GM19397 (cell line): ENCODE measurements around the gene ZNF728.
"Not testable (repeated sequence)": the region's sequence is repeated elsewhere in the genome, so short reads cannot be mapped to it uniquely, and the experiment has no call there.

Experiments used
- ATAC-seq: cut with Tn5 transposase; IDR thresholded peaks from one replicate; pipeline ENCODE4 v1.9.1; 2021; ENCODE audit warnings: mild to moderate bottlenecking, moderate library complexity; ENCODE audit not compliant: unreplicated experiment

ZNF728 gene

DNA sequence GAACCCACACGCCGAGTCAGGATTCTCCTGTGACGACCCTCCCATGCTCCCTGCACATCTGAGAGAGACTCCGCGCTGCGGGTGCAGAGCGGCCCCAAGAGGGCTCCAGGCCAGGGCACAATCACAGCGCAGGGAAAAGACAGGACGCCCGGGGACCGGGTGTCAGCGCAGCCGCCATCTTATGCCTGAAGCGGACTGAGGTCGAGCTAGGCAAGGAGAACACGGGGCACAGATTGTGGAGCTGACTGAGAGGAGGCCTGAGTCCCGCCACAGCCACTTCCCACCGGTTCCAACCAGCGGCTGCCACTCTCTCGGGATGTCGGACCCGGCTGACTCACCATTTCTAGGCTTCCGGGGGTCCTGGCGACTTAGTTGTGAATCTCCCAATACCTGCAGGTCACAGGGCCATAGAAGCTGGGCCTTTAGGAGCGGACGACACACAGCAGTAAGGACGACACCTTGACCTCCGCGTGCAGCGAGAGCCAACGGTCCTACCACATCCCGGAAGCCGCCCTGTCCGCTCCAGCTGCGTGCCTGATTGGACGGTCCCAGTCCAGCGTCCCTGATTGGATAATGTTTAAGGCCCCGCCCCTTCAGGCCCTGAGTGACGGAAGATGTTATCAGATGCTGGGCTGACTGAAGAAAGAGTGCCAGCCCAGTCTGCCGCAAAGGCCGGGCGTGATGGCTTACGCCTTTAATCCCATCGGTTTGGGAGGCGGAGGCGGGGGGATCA is at the start of gene ZNF728:
Gene ZNF728, minus strand, starts transcription at position 487 of the 733 bp plus-strand sequence. Its CDS starts 146 bp downstream, at position 341.
- no peak for ATAC-seq

DNA sequence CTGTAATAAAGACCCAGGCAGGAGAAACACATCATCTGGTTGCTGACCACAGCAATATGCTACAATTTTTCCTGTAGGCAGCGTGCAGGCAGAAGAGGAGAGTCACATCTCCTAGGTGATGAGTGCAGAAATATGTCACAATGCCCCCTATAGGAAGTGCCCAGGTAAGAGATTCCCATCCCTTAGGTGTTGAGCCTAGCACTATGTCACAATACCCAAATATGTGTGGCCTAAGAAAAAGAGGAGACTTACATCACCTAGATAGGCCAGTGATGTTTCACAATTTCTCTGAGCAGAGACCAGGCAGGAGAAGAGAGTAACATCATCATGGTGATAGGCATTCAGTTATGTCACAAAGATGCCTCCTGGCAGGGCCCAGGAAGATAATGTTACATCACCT is 49.4 kb upstream of the ZNF728 start:
- no peak for ATAC-seq

- ATAC-seq, result no peak
Observed at GRCh38 chr19:23049256-23049655, 46.3 kb upstream of the ZNF728 start.

- ATAC-seq, result no peak
Observed at GRCh38 chr19:23046743-23047142, 43.8 kb upstream of the ZNF728 start.

DNA sequence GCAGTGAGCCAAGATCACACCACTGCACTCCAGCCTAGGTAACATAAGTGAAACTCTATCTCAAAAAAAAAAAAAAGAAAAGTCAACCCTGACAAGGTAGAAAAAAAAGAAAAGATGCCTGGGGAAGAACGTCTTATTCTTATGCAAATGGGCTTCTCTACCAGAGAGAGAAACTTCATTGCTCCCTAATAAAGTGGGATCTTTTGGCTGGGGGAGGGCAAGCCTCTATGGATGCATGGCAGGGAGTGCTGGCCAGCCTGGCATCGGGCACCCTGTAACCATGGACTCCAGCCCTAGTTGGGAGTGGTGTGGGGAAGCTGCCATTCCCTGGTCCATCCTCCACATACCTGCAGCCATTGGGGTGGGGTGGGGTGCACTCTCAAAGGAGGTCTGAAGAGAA is 30.7 kb upstream of the ZNF728 start:
- no peak for ATAC-seq

DNA sequence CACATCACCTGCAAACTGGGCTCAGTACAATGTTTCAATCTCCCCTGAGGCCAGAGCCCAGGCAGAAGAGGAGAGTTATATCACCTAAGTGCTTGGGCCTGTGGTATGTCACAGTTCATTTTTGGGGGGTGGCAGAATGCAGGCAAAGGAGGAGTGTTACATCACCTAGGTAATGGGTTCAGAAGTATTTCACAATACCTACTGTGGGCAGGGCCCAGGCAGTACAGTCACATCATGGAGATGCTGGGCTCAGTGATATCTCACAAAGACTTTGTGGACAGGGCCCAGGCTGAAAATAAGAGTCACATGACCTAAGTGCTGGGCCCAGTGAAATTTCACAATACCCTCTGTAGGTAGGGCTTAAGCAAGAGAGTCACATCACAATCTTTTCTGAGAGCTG is 12.7 kb upstream of the ZNF728 start:
- no peak for ATAC-seq

GRCh38 chr19:22994957-22995356 is 8.0 kb downstream of the ZNF728 start:
- ATAC-seq, result not testable (repeated sequence)

- no peak for ATAC-seq
Observed at GRCh38 chr19:22976248-22976647, 26.7 kb downstream of the ZNF728 start.

DNA sequence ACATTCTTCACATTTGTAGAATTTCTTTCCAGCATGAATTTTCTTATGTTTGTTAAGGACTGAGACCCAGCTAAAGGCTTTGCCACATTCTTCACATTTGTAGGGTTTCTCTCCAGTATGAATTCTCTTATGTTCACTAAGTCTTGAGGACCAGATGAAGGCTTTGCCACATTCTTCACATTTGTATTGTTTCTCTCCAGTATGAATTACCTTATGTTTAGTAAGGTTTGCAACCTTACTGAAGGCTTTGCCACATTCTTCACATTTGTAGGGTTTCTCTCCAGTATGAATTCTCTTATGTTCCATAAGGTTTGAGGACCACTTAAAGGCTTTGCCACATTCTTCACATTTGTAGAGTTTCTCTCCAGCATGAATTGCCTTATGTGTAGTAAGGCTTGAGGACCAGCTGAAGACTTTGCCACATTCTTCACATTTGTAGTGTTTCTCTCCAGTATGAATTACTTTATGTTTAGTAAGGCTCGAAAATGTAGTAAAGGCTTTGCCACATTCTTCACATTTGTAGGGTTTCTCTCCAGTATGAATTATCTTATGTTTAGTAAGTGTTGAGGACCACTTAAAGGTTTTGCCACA is 27.3 kb downstream of the ZNF728 start:
- not testable (repeated sequence) for ATAC-seq

- no peak for ATAC-seq
Observed at GRCh38 chr19:22945560-22945959, 57.4 kb downstream of the ZNF728 start.

GRCh38 chr19:22935151-22935550 is 67.8 kb downstream of the ZNF728 start:
- ATAC-seq, result no peak

DNA sequence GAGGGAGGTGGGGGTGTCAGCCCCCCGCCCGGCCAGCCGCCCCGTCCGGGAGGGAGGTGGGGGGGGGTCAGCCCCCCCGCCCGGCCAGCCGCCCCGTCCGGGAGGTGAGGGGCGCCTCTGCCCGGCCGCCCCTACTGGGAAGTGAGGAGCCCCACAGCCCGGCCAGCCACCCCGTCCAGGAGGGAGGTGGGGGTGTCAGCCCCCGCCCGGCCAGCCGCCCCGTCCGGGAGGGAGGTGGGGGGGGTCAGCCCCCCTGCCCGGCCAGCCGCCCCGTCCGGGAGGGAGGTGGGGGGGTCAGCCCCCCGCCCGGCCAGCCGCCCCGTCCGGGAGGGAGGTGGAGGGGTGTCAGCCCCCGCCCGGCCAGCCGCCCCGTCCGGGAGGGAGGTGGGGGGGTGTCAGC is 75.4 kb downstream of the ZNF728 start:
- not testable (repeated sequence) for ATAC-seq

DNA sequence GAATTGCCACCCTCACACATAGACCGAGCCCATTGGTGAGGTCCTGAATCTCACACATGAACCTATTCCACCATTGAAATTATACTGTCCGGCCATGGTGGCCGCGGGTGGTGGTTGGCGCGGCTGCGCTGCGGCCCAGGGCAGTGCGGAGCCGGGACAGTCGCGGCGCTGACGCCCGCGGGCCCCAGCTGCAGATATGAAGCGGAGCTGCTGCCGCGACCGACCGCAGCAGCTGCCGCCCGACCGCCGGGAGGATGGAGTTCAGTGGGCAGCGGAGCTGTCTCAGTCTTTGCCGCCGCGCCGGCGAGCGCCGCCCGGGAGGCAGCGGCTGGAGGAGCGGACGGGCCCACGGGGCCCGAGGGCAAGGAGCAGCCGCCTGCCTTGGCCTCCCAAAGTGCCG is 77.8 kb downstream of the ZNF728 start:
- not testable (repeated sequence) for ATAC-seq
